IMR-90 (cell line): ENCODE measurements around the gene RBMS2. TPM values are rescaled to one million over a fixed set of nuclear protein-coding genes. Genes with fewer than 3 reads are reported as not detected.

Source experiments
- ATAC-seq: fragments of 200-7000 bp; cut with Tn5 transposase; 2 replicates; pipeline ENCODE4 v1.9.1; 2020; ENCODE audit warnings: low read depth, mild to moderate bottlenecking, moderate library complexity
- BruUV-seq: library from RNA; stranded (reverse); fragments of 400-500 nt; replicated peaks from 2 replicates; lab custom pipeline; 2021; lab: Mats Ljungman, UMichigan
- CTCF ChIA-PET: fragments of 300-600 bp; formaldehyde crosslinking; extraction: SDS; loops from one replicate; lab custom pipeline; 2021; ENCODE audit warnings: antibody characterized with exemption; lab: Yijun Ruan, JAX
- POLR2A ChIA-PET: fragments of 300-600 bp; sonication (Branson Sonifier 250); formaldehyde crosslinking; loops from one replicate; lab custom pipeline; 2022; ENCODE audit warnings: antibody characterized with exemption; ENCODE audit not compliant: unreplicated experiment; lab: Charles Lee
- DNase-seq: peaks from one replicate; pipeline ENCODE4 v3.0.0; 2013
- H2AFZ ChIP-seq: replicated peaks from 2 replicates; pipeline ENCODE3; 2013; ENCODE audit warnings: low read length, mild to moderate bottlenecking; ENCODE audit not compliant: poor library complexity
- H2AK5ac ChIP-seq: 2 replicates; pipeline ENCODE4 v1.6.1; 2013; ENCODE audit warnings: low read depth, low read length, inconsistent platforms
- H2AK9ac ChIP-seq: replicated peaks from 2 replicates; pipeline ENCODE3; 2013; ENCODE audit warnings: mild to moderate bottlenecking, low read depth, low read length, moderate library complexity; ENCODE audit not compliant: poor library complexity
- H2BK120ac ChIP-seq: 2 replicates; pipeline ENCODE4 v1.6.1; 2013; ENCODE audit warnings: low read depth, low read length, inconsistent platforms
- H2BK15ac ChIP-seq: 3 replicates; pipeline ENCODE4 v1.6.1; 2013; ENCODE audit warnings: low read depth, low read length, inconsistent platforms
- H2BK20ac ChIP-seq: 2 replicates; pipeline ENCODE4 v1.6.1; 2013; ENCODE audit warnings: low read depth, mild to moderate bottlenecking, inconsistent platforms, low read length, moderate library complexity
- H2BK5ac ChIP-seq: 2 replicates; pipeline ENCODE4 v1.6.1; 2013; ENCODE audit warnings: mild to moderate bottlenecking, low read depth, low read length, inconsistent platforms; ENCODE audit not compliant: poor library complexity, severe bottlenecking
- H3K14ac ChIP-seq: replicated peaks from 2 replicates; pipeline ENCODE4 v1.6.1; 2013; ENCODE audit warnings: low read depth, low read length, inconsistent platforms
- H3K18ac ChIP-seq: 2 replicates; pipeline ENCODE4 v1.6.1; 2013; ENCODE audit warnings: low read depth, low read length, control low read depth
- H3K23ac ChIP-seq: 2 replicates; pipeline ENCODE4 v1.6.1; 2013; ENCODE audit warnings: low read depth, low read length, inconsistent platforms
- H3K27ac ChIP-seq: 2 replicates; pipeline ENCODE4 v1.5.1; 2013; ENCODE audit warnings: mild to moderate bottlenecking, control low read depth, low read length; ENCODE audit not compliant: insufficient read depth
- H3K27me3 ChIP-seq: 2 replicates; pipeline ENCODE4 v1.6.1; 2013; ENCODE audit warnings: low read length; ENCODE audit not compliant: control insufficient read depth, insufficient read depth
- H3K36me3 ChIP-seq: 2 replicates; pipeline ENCODE4 v1.6.1; 2013; ENCODE audit warnings: low read length, mixed read lengths; ENCODE audit not compliant: control insufficient read depth, insufficient read depth
- H3K4ac ChIP-seq: 2 replicates; pipeline ENCODE4 v1.6.1; 2013; ENCODE audit warnings: low read depth, low read length, inconsistent platforms
- H3K4me1 ChIP-seq: 2 replicates; pipeline ENCODE4 v1.6.1; 2013; ENCODE audit warnings: low read length, mixed read lengths; ENCODE audit not compliant: control insufficient read depth, insufficient read depth
- H3K4me2 ChIP-seq: 2 replicates; pipeline ENCODE4 v1.6.1; 2013; ENCODE audit warnings: low read depth, mild to moderate bottlenecking, control low read depth, low read length, moderate library complexity
- H3K4me3 ChIP-seq: 2 replicates; pipeline ENCODE4 v1.5.1; 2013; ENCODE audit warnings: low read depth, mild to moderate bottlenecking, control low read depth, low read length, moderate library complexity; ENCODE audit not compliant: insufficient read depth
- H3K56ac ChIP-seq: 2 replicates; pipeline ENCODE4 v1.6.1; 2013; ENCODE audit warnings: low read length, inconsistent platforms; ENCODE audit not compliant: insufficient read depth; ENCODE audit errors: extremely low read depth
- H3K79me1 ChIP-seq, 2 experiments: 2 replicates each; pipeline ENCODE4 v1.6.1; 2013; ENCODE audit warnings: low read length in 2 of 2, inconsistent platforms in 1 of 2, low read depth in 1 of 2
- H3K9ac ChIP-seq: 2 replicates; pipeline ENCODE4 v1.6.1; 2013; ENCODE audit warnings: low read depth, low read length, control low read depth
- H3K9me1 ChIP-seq: 2 replicates; pipeline ENCODE4 v1.6.1; 2013; ENCODE audit warnings: low read length, inconsistent platforms; ENCODE audit not compliant: insufficient read depth
- H3K9me3 ChIP-seq: 2 replicates; pipeline ENCODE4 v1.6.1; 2013; ENCODE audit warnings: low read length; ENCODE audit not compliant: control insufficient read depth, insufficient read depth
- H4K20me1 ChIP-seq: 2 replicates; pipeline ENCODE4 v1.6.1; 2013; ENCODE audit warnings: low read length, inconsistent platforms; ENCODE audit not compliant: insufficient read depth
- H4K5ac ChIP-seq: 2 replicates; pipeline ENCODE4 v1.6.1; 2013; ENCODE audit warnings: mild to moderate bottlenecking, low read depth, low read length, control low read depth
- H4K8ac ChIP-seq, 2 experiments: 2 replicates each; pipeline ENCODE4 v1.6.1; 2013; ENCODE audit warnings: low read depth in 2 of 2, low read length in 2 of 2, control low read depth in 1 of 2, inconsistent platforms in 1 of 2
- H4K91ac ChIP-seq: 2 replicates; pipeline ENCODE4 v1.6.1; 2013; ENCODE audit warnings: low read depth, low read length, inconsistent platforms; ENCODE audit not compliant: insufficient read depth
- CEBPB ChIP-seq: IDR thresholded peaks from 2 replicates; pipeline ENCODE4 v1.6.1; 2012; ENCODE audit warnings: low read depth, low read length, improper control_type of control experiment
- CHD1 ChIP-seq: IDR thresholded peaks from 2 replicates; pipeline ENCODE4 v1.6.1; 2012; ENCODE audit warnings: low read depth, low read length, improper control_type of control experiment
- CTCF ChIP-seq: conservative IDR thresholded peaks from 2 replicates; pipeline ENCODE4 v1.5.1; 2012; ENCODE audit warnings: mild to moderate bottlenecking, low read depth, low read length, improper control_type of control experiment
- MAFK ChIP-seq: IDR thresholded peaks from 2 replicates; pipeline ENCODE4 v1.6.1; 2012; ENCODE audit warnings: low read depth, low read length, improper control_type of control experiment
- MAZ ChIP-seq: IDR thresholded peaks from 2 replicates; pipeline ENCODE4 v1.6.1; 2012; ENCODE audit warnings: low read depth, mild to moderate bottlenecking, low read length, improper control_type of control experiment, moderate library complexity, borderline replicate concordance
- MXI1 ChIP-seq: IDR thresholded peaks from 2 replicates; pipeline ENCODE4 v1.6.1; 2012; ENCODE audit warnings: low read depth, mild to moderate bottlenecking, low read length, moderate library complexity, borderline replicate concordance
- POLR2A ChIP-seq: IDR thresholded peaks from 2 replicates; pipeline ENCODE4 v1.6.1; 2012; ENCODE audit warnings: mild to moderate bottlenecking, low read depth, low read length
- RAD21 ChIP-seq: IDR thresholded peaks from 2 replicates; pipeline ENCODE4 v1.6.1; 2012; ENCODE audit warnings: low read length, improper control_type of control experiment
- RCOR1 ChIP-seq: IDR thresholded peaks from 2 replicates; pipeline ENCODE4 v1.6.1; 2012; ENCODE audit warnings: mild to moderate bottlenecking, low read length, improper control_type of control experiment; ENCODE audit not compliant: insufficient replicate concordance
- SMC3 ChIP-seq: fragments of 150-350 bp; IDR thresholded peaks from 2 replicates; pipeline ENCODE4 v1.6.1; 2016; ENCODE audit warnings: low read depth, mild to moderate bottlenecking, antibody characterized with exemption, low read length, moderate library complexity
- dilution Hi-C: fragments of 300-500 bp; cut with HindIII; formaldehyde crosslinking; loops from one replicate; pipeline ENCODE4 v1.14.3; 2018; ENCODE audit warnings: low sequenced_read_pairs; ENCODE audit not compliant: unreplicated experiment
- in situ Hi-C: fragments of 300-500 bp; cut with MboI; formaldehyde crosslinking; loops from 3 replicates; pipeline ENCODE4 v1.14.3; 2019; ENCODE audit warnings: low sequenced_read_pairs, inconsistent platforms, mixed read lengths
- intact Hi-C: fragments of 100-400 bp; cut with micrococcal nuclease; formaldehyde crosslinking; loops from 2 replicates; pipeline ENCODE4 v1.10.0; 2022
- polyA plus RNA-seq, 3 experiments: library from polyadenylated mRNA; depleted of rRNA; stranded (reverse); fragments of >200 nt; gene quantifications; 2 replicates each; pipeline ENCODE4 v1.2.3, GENCODE V29; 2012; ENCODE audit warnings: low replicate concordance in 1 of 3
- total RNA-seq: library from RNA; depleted of rRNA; stranded (reverse); fragments of >200 nt; gene quantifications from 2 replicates; pipeline ENCODE4 v1.2.3, GENCODE V29; 2012

RBMS2 gene
- total and polyA plus RNA-seq, 2 of the 4 experiments (the other 2 are of a cell fraction): 38.0 to 43.6 TPM

GRCh38 chr12:56591961-56592360 is 70.3 kb downstream of the RBMS2 start:
- ATAC-seq (peak; percentile 25), DNase-seq (peak; percentile 26)
- Histone ChIP-seq H3K36me3 (peaks cover 44% of the 10 kb centered on the region), H3K14ac (no peak overlapping the region), H2AFZ (no peak overlapping the region), H3K56ac (no peak overlapping the region), H3K9ac (no peak overlapping the region), H4K91ac (no peak overlapping the region), H3K18ac (no peak overlapping the region), H2AK5ac (peak overlapping the region; percentile 17; the same call in 1 of the 2 replicates), H3K9me3 (no peaks in the 10 kb centered on the region), H3K4me1 (peaks cover 18% of the 10 kb centered on the region), H3K79me1 (peaks cover 4 to 58% of the 10 kb centered on the region in 2 experiments; a peak in 3 of 4 replicates), H2BK20ac (no peak overlapping the region), H2BK5ac (no peak overlapping the region), H4K5ac (no peak overlapping the region), H3K27me3 (no peaks in the 10 kb centered on the region), H2AK9ac (no peak overlapping the region), H3K27ac (no peak overlapping the region), H4K8ac (0 out of 4 replicates have a peak overlapping the region, but pooled peaks of 1 of the 2 experiments have one; percentile 30), H4K20me1 (peaks cover 21% of the 10 kb centered on the region), H3K4me2 (no peak overlapping the region), H3K23ac (no peak overlapping the region; the same call in 1 of the 2 replicates), H3K9me1 (peaks cover 6% of the 10 kb centered on the region; the same call in 1 of the 2 replicates), H3K4ac (no peak overlapping the region), H3K4me3 (no peak overlapping the region), H2BK120ac (no peak overlapping the region), H2BK15ac (no peak overlapping the region)
- in situ Hi-C loops: loop anchor here (5.0 kb wide), 1 partner anchor 85 kb away; no protein-coding TSS in a partner anchor
- no TSS peak for BruUV-seq
- dilution Hi-C loops: no loop called here
- POLR2A ChIA-PET: no interaction called here
- intact Hi-C loops: no loop called here
- CTCF ChIA-PET: interaction anchor here (2.4 kb wide), 1 partner anchor 45 kb away, joined by 13 read pairs; no protein-coding TSS in a partner anchor
- TF ChIP-seq CHD1 (no peak), RCOR1 (no peak), MXI1 (no peak), MAFK (no peak), CEBPB (no peak), SMC3 (no peak), MAZ (no peak), CTCF (no peak), RAD21 (no peak), POLR2A (no peak)
